Heart left ventricle (tissue), 16 donors: ENCODE data around the gene CROCC. TPM values are rescaled to one million over a fixed set of nuclear protein-coding genes. Genes with fewer than 3 reads are reported as not detected.
"Not testable (repeated sequence)": the region's sequence is repeated elsewhere in the genome, so short reads cannot be mapped to it uniquely, and the experiment has no call there.

ENCODE experiments used
- ATAC-seq, 4 donors: fragments of 200-7000 bp; cut with Tn5 transposase; one replicate each; pipeline ENCODE4 v1.9.1; 2020 to 2022; ENCODE audit warnings: moderate library complexity in 4 of 4, mild to moderate bottlenecking in 3 of 4, moderate number of reproducible peaks in 1 of 4
- DNase-seq, 5 donors: peaks; one replicate each; pipeline ENCODE4 v3.0.0-alpha.2; 2020
- H3K27ac ChIP-seq, 12 donors: fragments of 200-600 bp; sonication (generic) in 4 of 12; one replicate each; pipeline versions ENCODE4 v1.5.0 to v1.8.0; 2016 to 2022; ENCODE audit warnings: mild to moderate bottlenecking in 2 of 12
- H3K27me3 ChIP-seq, 9 donors: fragments of 200-600 bp; sonication (generic) in 2 of 9; one replicate each; pipeline versions ENCODE4 v1.5.1 to v1.8.0; 2016 to 2022; ENCODE audit warnings: mild to moderate bottlenecking in 3 of 9
- H3K36me3 ChIP-seq, 9 donors: fragments of 200-600 bp; sonication (generic) in 2 of 9; one replicate each; pipeline versions ENCODE4 v1.5.0 to v1.8.0; 2018 to 2022; ENCODE audit warnings: mild to moderate bottlenecking in 2 of 9
- H3K4me1 ChIP-seq, 12 donors: fragments of 200-600 bp; sonication (generic) in 4 of 12; one replicate each; pipeline versions ENCODE4 v1.5.0 to v1.8.0; 2016 to 2022; ENCODE audit warnings: mild to moderate bottlenecking in 3 of 12
- H3K4me3 ChIP-seq, 12 donors: fragments of 200-600 bp; sonication (generic) in 4 of 12; one replicate each; pipeline versions ENCODE4 v1.5.0 to v1.8.0; 2017 to 2022; ENCODE audit warnings: mild to moderate bottlenecking in 9 of 12, moderate library complexity in 4 of 12
- H3K9me3 ChIP-seq, 12 donors: fragments of 200-600 bp; sonication (generic) in 4 of 12; one replicate each; pipeline versions ENCODE4 v1.5.0 to v1.8.0; 2016 to 2022; ENCODE audit warnings: mild to moderate bottlenecking in 1 of 12
- CTCF ChIP-seq, 12 donors: fragments of 200-600 bp; sonication (generic) in 4 of 12; IDR thresholded peaks; one replicate each; pipeline versions ENCODE4 v1.5.0 to v1.8.0; 2018 to 2022; ENCODE audit warnings: antibody characterized with exemption in 12 of 12, mild to moderate bottlenecking in 5 of 12
- POLR2A ChIP-seq, 2 donors: fragments of 450-650 bp; IDR thresholded peaks; one replicate each; pipeline ENCODE4 v1.6.1; 2017; ENCODE audit warnings: antibody characterized with exemption in 2 of 2, mild to moderate bottlenecking in 2 of 2, moderate library complexity in 2 of 2
- WGBS, 4 donors: extraction: QIAGEN DNeasy Blood & Tissue Kit in 2 of 4; methylation state at CpG; one replicate each; pipeline versions ENCODE4 v1.1.5 to v1.1.7; 2013 to 2018; 5-methylcytosine and 5-hydroxymethylcytosine counted together
- intact Hi-C, 10 donors: fragments of 100-400 bp; cut with DNase I; formaldehyde crosslinking; loops; one replicate each; pipeline versions ENCODE4 v1.11.1 to v1.14.2; 2022
- polyA plus RNA-seq, 2 donors: library from polyadenylated mRNA; stranded (reverse); fragments of 200-250 nt; gene quantifications; one replicate each; pipeline ENCODE4 v1.2.3, GENCODE V29; 2013
- total RNA-seq, 9 donors: library from RNA; depleted of rRNA in 2 of 9; stranded (reverse); fragments of >200 nt in 2 of 9; fragmentation: NEBNext Ultra II Directional in 3 of 9; extraction: Animal tissue kit (Norgen Biotek cat#: 25700) in 3 of 9; gene quantifications; one replicate each; pipeline versions ENCODE4 v1.1.0 to v1.2.4, GENCODE V29; 2016 to 2023
- donor health status: ischemic (EF 13 %, LVEDD 7.1; RV severe dilation, severe dysfunction).
- donor health status: healthy with polysubstance abuse.
- donor health status: DM: no; HTN: yes; CAD: no.
- donor health status: DM: no; HTN: no; CAD: no.
- donor health status: ischemic (EF 25% LVEDD 6.9; RV normal size, moderate dysfunction).
- donor health status: ischemic (EF 25% LVEDD 5.7; RV mildly dilated, moderate dysfunction).
- donor health status: healthy.
- donor health status: DM: yes; HTN: yes; CAD: no.
- donor health status: ischemic (EF 35%, LVEDD 5.7; RV mildly dilated, moderate dysfunction).
- donor health status: nonischemic (EF 11% LVEDD 7.7; RV severe dilation, severe dysfunction).
- donor health status: DM: yes; HTN: yes; CAD: no.
- donor health status: PGD.
- donor health status: ischemic (EF 29% LVEDD 5.4; RV normal size, mild dysfunction).
- donor health status: nonischemic (EF 23%, LVEDD 6.1; RV moderate dilation, normal function).

The CROCC gene
- total and polyA plus RNA-seq, 11 donors = 3.9 to 17.0 (median 7.6) TPM

GRCh38 chr1:16960560-16961296, 39.0 kb downstream of the CROCC start:
- Histone ChIP-seq H3K9me3 (no peaks in the 10 kb centered on the region), H3K4me1 (peaks cover 0 to 15% (median 2%) of the 10 kb centered on the region in 12 donors), H3K27me3 (no peaks in the 10 kb centered on the region), H3K36me3 (peaks cover 0 to 31% (median 6%) of the 10 kb centered on the region in 9 donors), H3K4me3 (peak overlapping the region in 10 of 12 donors; percentile 22 to 58 (median 48)), H3K27ac (peak overlapping the region in 4 of 12 donors; percentile 27 to 59 (median 41))
- peak; percentile 79 to 88 (median 86) for DNase-seq
- TF ChIP-seq POLR2A (IDR thresholded peaks at IDR 0.05) (no peak), CTCF (IDR thresholded peaks at IDR 0.05) (peak; percentile 13 to 74 (median 60))
- 12 to 51% (median 29%) methylated on average over 21 to 57 of the region's 57 CpGs for WGBS, 4 donors
- intact Hi-C loops = loop anchor here in 2 of 10 donors (5.0 to 10.0 kb wide), 2 partner anchors 52 to 54 kb away; partner anchors contain the start of gene ATP13A2 (in 2 of the 2)
- peak; percentile 41 to 91 (median 78) for ATAC-seq

DNA sequence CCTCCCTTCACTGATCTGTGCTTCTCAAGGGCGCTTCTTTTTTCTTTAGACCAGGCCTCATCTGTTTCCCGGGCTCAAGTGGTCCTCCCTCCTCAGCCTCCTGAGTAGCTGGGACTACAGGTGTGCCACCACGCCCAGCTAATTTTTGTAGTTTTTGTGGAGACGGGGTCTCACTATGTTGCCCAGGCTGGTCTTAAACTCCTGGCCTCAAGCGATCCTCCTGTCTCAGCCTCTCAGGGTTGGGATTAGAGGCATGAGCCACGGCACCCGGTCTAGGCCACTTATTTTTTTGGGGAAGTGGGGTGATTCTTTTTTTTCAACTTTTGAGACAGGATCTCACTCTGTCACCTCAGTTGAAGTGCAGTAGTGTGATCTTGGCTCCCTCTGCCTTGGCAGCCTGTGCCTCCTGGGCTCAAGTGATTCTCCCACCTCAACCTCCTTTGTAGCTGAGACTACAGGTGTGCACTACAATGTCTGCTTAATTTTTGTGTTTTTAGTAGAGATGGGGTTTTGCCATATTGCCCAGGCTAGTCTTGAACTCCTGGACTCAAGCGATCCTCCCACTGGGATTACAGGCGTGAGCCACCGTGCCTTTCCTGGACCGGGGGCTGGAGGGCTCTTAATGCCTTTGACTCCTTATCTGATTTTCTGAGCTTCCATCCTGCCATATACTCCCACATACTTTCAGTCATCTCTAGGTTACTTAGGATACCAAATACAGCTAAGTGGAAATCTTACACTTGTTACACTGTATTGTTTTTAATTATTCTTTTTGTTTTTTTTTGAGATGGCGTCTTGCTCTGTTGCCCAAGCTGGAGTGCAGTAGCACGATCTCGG, 39.8 kb downstream of the CROCC start:
- Histone ChIP-seq H3K36me3 (peaks cover 0 to 32% (median 10%) of the 10 kb centered on the region in 9 donors), H3K27ac (peak overlapping the region in 2 of 12 donors; percentile 36 to 59), H3K4me1 (peaks cover 0 to 17% (median 3%) of the 10 kb centered on the region in 12 donors), H3K27me3 (no peaks in the 10 kb centered on the region), H3K4me3 (peak overlapping the region in 10 of 12 donors; percentile 22 to 58 (median 48)), H3K9me3 (no peaks in the 10 kb centered on the region)
- intact Hi-C loops = loop anchor here in 3 of 10 donors (2.0 to 10.0 kb wide), 4 partner anchors 51 to 83 kb away; partner anchors contain the start of gene ATP13A2 (in 2 of the 3)
- WGBS, 4 donors = 84 to 93% (median 87%) methylated on average over 14 of the region's 14 CpGs
- ATAC-seq = no peak
- no peak for DNase-seq
- TF ChIP-seq POLR2A (IDR thresholded peaks at IDR 0.05) = no peak
- no peak for TF ChIP-seq CTCF (IDR thresholded peaks at IDR 0.05)

- H3K4me3 ChIP-seq, DNase-seq, H3K9me3 ChIP-seq, H3K27me3 ChIP-seq, ATAC-seq, H3K27ac ChIP-seq: not testable (repeated sequence)
- intact Hi-C loops = loop anchor here in 2 of 10 donors (5.0 to 10.0 kb wide), 2 partner anchors 48 to 51 kb away; partner anchors contain the start of gene ATP13A2 (in 2 of the 2)
- 93 to 100% (median 97%) methylated on average over 4 of the region's 4 CpGs for WGBS, 4 donors
- H3K36me3 ChIP-seq = peaks cover 0 to 27% (median 10%) of the 10 kb centered on the region in 9 donors
- peaks cover 0 to 30% (median 15%) of the 10 kb centered on the region in 12 donors for H3K4me1 ChIP-seq
These were observed 42.4 kb downstream of the CROCC start for GRCh38 chr1:16964169-16964568.

- H3K27ac ChIP-seq = no peak overlapping the region
- peaks cover 0 to 26% (median 12%) of the 10 kb centered on the region in 12 donors for H3K4me1 ChIP-seq
- TF ChIP-seq CTCF (IDR thresholded peaks at IDR 0.05) (no peak), POLR2A (IDR thresholded peaks at IDR 0.05) (no peak)
- ATAC-seq (no peak), DNase-seq (no peak)
- peaks cover 0 to 29% (median 10%) of the 10 kb centered on the region in 9 donors for H3K36me3 ChIP-seq
- H3K9me3 ChIP-seq = no peaks in the 10 kb centered on the region
- intact Hi-C loops = loop anchor here in 2 of 10 donors (5.0 to 10.0 kb wide), 2 partner anchors 47 to 49 kb away; partner anchors contain the start of gene ATP13A2 (in 2 of the 2)
- 88 to 95% (median 92%) methylated on average over 13 of the region's 13 CpGs for WGBS, 4 donors
- H3K27me3 ChIP-seq = no peaks in the 10 kb centered on the region
- no peak overlapping the region for H3K4me3 ChIP-seq
These were observed 43.8 kb downstream of the CROCC start for GRCh38 chr1:16965486-16966067.
